Measurements from ENCODE around the gene TSG101. TPM values are rescaled to one million over a fixed set of nuclear protein-coding genes. Genes with fewer than 3 reads are reported as not detected.
A peak's percentile ranks its signal among the peaks of the same experiment; 100 is the strongest.

TSG101 gene
- total and polyA plus RNA-seq, 5 donors from 2014 or later: 18.8 to 87.2 (median 77.7) TPM

DNA sequence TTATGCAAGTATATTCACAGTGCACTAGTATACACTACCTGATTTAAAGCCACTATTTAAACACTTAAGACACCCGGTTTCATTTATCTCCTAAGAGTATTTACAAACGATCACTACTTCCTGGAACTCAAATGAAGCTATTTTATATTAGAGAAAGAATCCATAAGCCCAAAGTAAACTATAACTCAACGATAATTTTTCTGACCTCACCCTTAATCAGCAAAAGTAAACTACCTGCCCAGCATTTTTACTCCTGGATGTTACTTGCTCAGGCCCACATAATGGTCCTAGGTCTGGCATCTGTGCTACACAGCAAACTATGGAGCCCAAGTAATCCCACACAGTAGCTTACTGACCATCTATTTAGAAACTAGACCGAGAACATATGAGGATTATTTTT, 33.4 kb downstream of the TSG101 start:
- Mint-ChIP-seq H3K4me1 (peaks cover 1 to 37% (median 22%) of the 10 kb centered on the region in 4 donors), H3K9me3 (peaks cover 0 to 1% (median 0%) of the 10 kb centered on the region in 7 donors), H3K27me3 (no peaks in the 10 kb centered on the region), H3K4me3 (no peak overlapping the region), H3K27ac (peak overlapping the region in 2 of 3 donors; percentile 26 to 44), H3K36me3 (peaks cover 54% of the 10 kb centered on the region)
- H3K27me3 ChIP-seq (ENCODE audit: control insufficient read depth, insufficient read depth, low read length): no peaks in the 10 kb centered on the region
- H3K4me1 ChIP-seq (ENCODE audit: control insufficient read depth, insufficient read depth, low read length, poor library complexity, severe bottlenecking): no peaks in the 10 kb centered on the region
- H3K4me3 ChIP-seq (ENCODE audit: low read depth, low read length): no peak overlapping the region
- no peak overlapping the region for H3K27ac ChIP-seq (ENCODE audit: insufficient read depth, low read length, poor library complexity, severe bottlenecking)
- H3K9me3 ChIP-seq (ENCODE audit: control insufficient read depth in 2 of 2, low read length in 2 of 2): no peaks in the 10 kb centered on the region
- H3K36me3 ChIP-seq (ENCODE audit: control insufficient read depth, insufficient read depth, low read length): peaks cover 63% of the 10 kb centered on the region
- ATAC-seq (ENCODE audit: low read depth in 2 of 2) (no peak), DNase-seq (no peak)

DNA sequence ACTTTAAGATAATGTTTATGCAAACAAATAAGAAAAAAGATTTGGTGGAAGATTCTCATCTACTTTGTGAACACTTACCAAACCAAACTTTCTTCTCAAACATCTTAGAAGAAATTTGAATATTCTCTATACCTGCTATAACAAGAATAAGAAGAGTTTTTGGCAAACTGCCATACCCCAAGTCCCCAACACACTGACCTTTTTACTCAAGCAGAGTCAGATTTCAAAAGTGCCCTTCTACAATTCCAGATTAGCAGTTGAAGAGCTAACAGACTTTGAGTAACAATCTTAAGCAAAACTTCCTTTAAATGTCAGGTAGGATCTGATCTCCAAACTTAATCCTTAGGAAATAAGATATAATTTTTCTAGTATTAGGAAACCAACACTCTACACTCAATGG, 33.9 kb downstream of the TSG101 start:
- Mint-ChIP-seq H3K4me3 (no peak overlapping the region), H3K36me3 (peaks cover 50% of the 10 kb centered on the region), H3K4me1 (peaks cover 0 to 37% (median 20%) of the 10 kb centered on the region in 4 donors), H3K9me3 (peaks cover 0 to 1% (median 0%) of the 10 kb centered on the region in 7 donors), H3K27ac (peak overlapping the region in 2 of 3 donors; percentile 26 to 29), H3K27me3 (no peaks in the 10 kb centered on the region)
- H3K4me3 ChIP-seq (ENCODE audit: low read depth, low read length): no peak overlapping the region
- ATAC-seq (ENCODE audit: low read depth in 2 of 2) (no peak), DNase-seq (no peak)
- H3K9me3 ChIP-seq (ENCODE audit: control insufficient read depth in 2 of 2, low read length in 2 of 2): no peaks in the 10 kb centered on the region
- no peaks in the 10 kb centered on the region for H3K27me3 ChIP-seq (ENCODE audit: control insufficient read depth, insufficient read depth, low read length)
- H3K4me1 ChIP-seq (ENCODE audit: control insufficient read depth, insufficient read depth, low read length, poor library complexity, severe bottlenecking): no peaks in the 10 kb centered on the region
- no peak overlapping the region for H3K27ac ChIP-seq (ENCODE audit: insufficient read depth, low read length, poor library complexity, severe bottlenecking)
- peaks cover 62% of the 10 kb centered on the region for H3K36me3 ChIP-seq (ENCODE audit: control insufficient read depth, insufficient read depth, low read length)

DNA sequence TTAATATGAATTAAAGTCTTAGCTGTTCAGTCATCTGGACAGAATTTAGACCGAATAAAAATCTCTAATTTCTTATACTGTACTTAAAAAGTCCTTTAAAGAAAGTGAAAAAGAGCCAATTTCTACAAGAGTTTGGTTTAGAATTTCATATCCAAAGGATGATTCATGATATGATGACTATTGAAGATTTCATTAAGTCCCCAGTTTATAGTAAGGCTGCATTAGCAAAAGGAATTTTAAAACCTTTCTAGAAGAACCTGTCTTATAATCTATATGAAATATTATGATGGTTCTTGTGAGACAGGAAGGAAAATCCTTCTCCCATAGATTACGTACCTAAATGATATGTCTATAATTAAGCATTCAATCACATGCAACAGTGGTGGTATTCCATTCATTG, 34.8 kb downstream of the TSG101 start:
- no peak for DNase-seq
- Histone ChIP-seq H3K4me3 (ENCODE audit: low read depth, low read length) (no peak overlapping the region), H3K27ac (ENCODE audit: insufficient read depth, low read length, poor library complexity, severe bottlenecking) (no peak overlapping the region), H3K27me3 (ENCODE audit: control insufficient read depth, insufficient read depth, low read length) (no peaks in the 10 kb centered on the region), H3K9me3 (ENCODE audit: control insufficient read depth in 2 of 2, low read length in 2 of 2) (no peaks in the 10 kb centered on the region), H3K36me3 (ENCODE audit: control insufficient read depth, insufficient read depth, low read length) (peaks cover 66% of the 10 kb centered on the region), H3K4me1 (ENCODE audit: control insufficient read depth, insufficient read depth, low read length, poor library complexity, severe bottlenecking) (no peaks in the 10 kb centered on the region)
- Mint-ChIP-seq H3K27me3 (no peaks in the 10 kb centered on the region), H3K36me3 (peaks cover 52% of the 10 kb centered on the region), H3K4me1 (peaks cover 0 to 37% (median 19%) of the 10 kb centered on the region in 4 donors), H3K9me3 (peaks cover 0 to 1% (median 0%) of the 10 kb centered on the region in 7 donors), H3K27ac (peak overlapping the region in 1 of 3 donors; percentile 26), H3K4me3 (no peak overlapping the region)
- no peak for ATAC-seq (ENCODE audit: low read depth in 2 of 2)

DNA sequence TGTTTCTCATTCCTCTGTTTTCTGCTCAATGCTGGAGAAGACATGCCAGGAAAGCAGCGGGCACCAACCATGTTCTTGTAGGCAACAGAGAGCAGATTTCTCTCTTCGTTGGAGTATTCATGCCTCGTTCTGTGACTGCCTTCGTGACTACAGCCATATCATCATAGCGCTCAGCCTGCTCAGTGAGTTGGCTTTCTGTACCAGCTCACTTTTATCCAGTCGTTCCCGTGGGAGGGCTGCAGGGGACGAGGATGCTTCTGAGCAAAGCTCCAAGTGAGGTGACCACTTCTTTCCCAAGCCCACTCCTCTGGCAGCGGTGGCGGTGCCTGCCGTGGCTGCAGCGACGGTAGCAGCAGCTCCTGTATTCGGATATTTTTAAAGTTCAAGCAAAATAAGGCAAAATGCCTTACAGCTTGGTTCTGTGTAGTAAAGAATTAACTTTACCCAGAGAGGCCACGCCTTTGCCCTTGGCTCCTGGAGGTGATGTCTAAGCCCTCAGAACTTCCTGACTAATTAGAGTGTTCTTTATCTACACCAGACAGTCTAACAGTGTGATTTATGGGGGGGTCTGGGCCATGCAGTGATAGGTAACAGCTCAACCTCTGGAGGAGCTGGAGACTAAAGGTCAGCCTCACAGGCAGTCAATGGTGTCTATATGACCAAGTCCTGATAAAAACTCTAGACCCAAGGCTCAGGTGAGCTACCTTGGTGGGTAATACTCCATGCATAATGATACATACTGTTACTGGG, 35.8 kb downstream of the TSG101 start:
- DNase-seq (no peak), ATAC-seq (ENCODE audit: low read depth in 2 of 2) (no peak)
- H3K4me1 Mint-ChIP-seq: peaks cover 0 to 37% (median 18%) of the 10 kb centered on the region in 4 donors
- no peak overlapping the region for H3K4me3 ChIP-seq (ENCODE audit: low read depth, low read length)
- H3K9me3 ChIP-seq (ENCODE audit: control insufficient read depth in 2 of 2, low read length in 2 of 2): no peaks in the 10 kb centered on the region
- H3K27ac ChIP-seq (ENCODE audit: insufficient read depth, low read length, poor library complexity, severe bottlenecking): no peak overlapping the region
- H3K4me1 ChIP-seq (ENCODE audit: control insufficient read depth, insufficient read depth, low read length, poor library complexity, severe bottlenecking): no peaks in the 10 kb centered on the region
- H3K27ac Mint-ChIP-seq: peak overlapping the region in 1 of 3 donors; percentile 67
- H3K36me3 Mint-ChIP-seq: peaks cover 47% of the 10 kb centered on the region
- H3K9me3 Mint-ChIP-seq: peaks cover 0 to 1% (median 0%) of the 10 kb centered on the region in 7 donors
- no peaks in the 10 kb centered on the region for H3K27me3 Mint-ChIP-seq
- peaks cover 65% of the 10 kb centered on the region for H3K36me3 ChIP-seq (ENCODE audit: control insufficient read depth, insufficient read depth, low read length)
- no peaks in the 10 kb centered on the region for H3K27me3 ChIP-seq (ENCODE audit: control insufficient read depth, insufficient read depth, low read length)
- H3K4me3 Mint-ChIP-seq: no peak overlapping the region

DNA sequence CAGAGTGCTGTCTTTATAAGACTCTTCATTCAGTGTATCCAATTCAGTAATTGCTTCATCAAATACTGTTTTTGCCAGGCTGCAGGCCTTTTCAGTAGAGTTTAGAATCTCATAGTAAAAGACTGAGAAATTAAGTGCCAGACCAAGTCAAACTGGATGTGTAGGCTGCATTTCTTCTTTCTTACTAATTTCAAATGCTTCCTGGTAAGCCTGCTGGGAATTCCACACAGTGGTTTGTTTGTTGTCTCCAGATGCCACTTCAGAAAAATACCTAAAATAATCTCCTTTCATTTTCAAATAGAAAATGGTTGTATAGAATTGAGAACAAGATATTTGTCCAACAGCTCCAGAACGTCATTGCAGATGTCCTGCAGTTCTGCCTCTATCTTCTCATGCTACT, 36.4 kb downstream of the TSG101 start:
- no peaks in the 10 kb centered on the region for H3K27me3 Mint-ChIP-seq
- peak overlapping the region in 1 of 3 donors; percentile 67 for H3K27ac Mint-ChIP-seq
- H3K36me3 Mint-ChIP-seq: peaks cover 42% of the 10 kb centered on the region
- no peaks in the 10 kb centered on the region for H3K27me3 ChIP-seq (ENCODE audit: control insufficient read depth, insufficient read depth, low read length)
- no peak overlapping the region for H3K4me3 ChIP-seq (ENCODE audit: low read depth, low read length)
- H3K9me3 ChIP-seq (ENCODE audit: control insufficient read depth in 2 of 2, low read length in 2 of 2): no peaks in the 10 kb centered on the region
- no peak for ATAC-seq (ENCODE audit: low read depth in 2 of 2)
- H3K4me3 Mint-ChIP-seq: no peak overlapping the region
- H3K27ac ChIP-seq (ENCODE audit: insufficient read depth, low read length, poor library complexity, severe bottlenecking): no peak overlapping the region
- H3K36me3 ChIP-seq (ENCODE audit: control insufficient read depth, insufficient read depth, low read length): peaks cover 63% of the 10 kb centered on the region
- H3K4me1 Mint-ChIP-seq: peaks cover 0 to 34% (median 15%) of the 10 kb centered on the region in 4 donors
- no peaks in the 10 kb centered on the region for H3K4me1 ChIP-seq (ENCODE audit: control insufficient read depth, insufficient read depth, low read length, poor library complexity, severe bottlenecking)
- H3K9me3 Mint-ChIP-seq: peaks cover 0 to 1% (median 0%) of the 10 kb centered on the region in 7 donors
- no peak for DNase-seq

DNA sequence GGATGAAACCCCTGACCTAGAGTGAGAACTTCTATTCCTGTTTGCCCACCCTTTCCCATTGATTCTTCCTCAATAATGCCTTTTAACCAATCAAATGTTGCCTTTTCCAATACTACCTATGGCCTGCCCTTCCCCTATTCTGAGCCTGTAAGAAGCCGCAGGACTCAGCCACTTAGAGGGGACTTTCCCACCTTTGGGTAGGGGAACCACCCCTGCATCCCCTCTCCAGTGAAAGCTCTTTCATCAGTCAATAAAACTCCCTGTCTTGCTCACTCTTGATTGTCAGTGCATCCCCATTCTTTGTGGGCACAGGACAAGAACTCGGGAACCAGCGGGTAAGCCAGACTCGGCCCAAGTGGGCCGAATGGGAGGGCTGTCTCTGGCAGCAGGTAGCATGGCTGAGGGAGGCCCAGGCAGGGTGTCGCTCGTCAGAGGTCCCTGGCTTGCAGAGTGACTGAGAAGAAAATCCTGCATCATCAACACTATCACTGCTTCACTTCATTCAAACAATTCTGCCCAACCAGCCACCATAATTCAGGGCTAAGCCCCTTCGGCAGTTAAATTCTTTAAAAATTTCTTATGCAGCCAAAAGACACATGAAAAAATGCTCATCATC, 40.7 kb downstream of the TSG101 start:
- peaks cover 2 to 15% (median 6%) of the 10 kb centered on the region in 4 donors for H3K4me1 Mint-ChIP-seq
- Histone ChIP-seq H3K4me1 (ENCODE audit: control insufficient read depth, insufficient read depth, low read length, poor library complexity, severe bottlenecking) (no peaks in the 10 kb centered on the region), H3K27ac (ENCODE audit: insufficient read depth, low read length, poor library complexity, severe bottlenecking) (no peak overlapping the region), H3K4me3 (ENCODE audit: low read depth, low read length) (no peak overlapping the region), H3K9me3 (ENCODE audit: control insufficient read depth in 2 of 2, low read length in 2 of 2) (no peaks in the 10 kb centered on the region), H3K36me3 (ENCODE audit: control insufficient read depth, insufficient read depth, low read length) (peaks cover 69% of the 10 kb centered on the region), H3K27me3 (ENCODE audit: control insufficient read depth, insufficient read depth, low read length) (no peaks in the 10 kb centered on the region)
- no peaks in the 10 kb centered on the region for H3K27me3 Mint-ChIP-seq
- DNase-seq (no peak), ATAC-seq (ENCODE audit: low read depth in 2 of 2) (no peak)
- peaks cover 0 to 1% (median 0%) of the 10 kb centered on the region in 7 donors for H3K9me3 Mint-ChIP-seq
- H3K36me3 Mint-ChIP-seq: peaks cover 47% of the 10 kb centered on the region
- H3K27ac Mint-ChIP-seq: no peak overlapping the region
- H3K4me3 Mint-ChIP-seq: no peak overlapping the region

DNA sequence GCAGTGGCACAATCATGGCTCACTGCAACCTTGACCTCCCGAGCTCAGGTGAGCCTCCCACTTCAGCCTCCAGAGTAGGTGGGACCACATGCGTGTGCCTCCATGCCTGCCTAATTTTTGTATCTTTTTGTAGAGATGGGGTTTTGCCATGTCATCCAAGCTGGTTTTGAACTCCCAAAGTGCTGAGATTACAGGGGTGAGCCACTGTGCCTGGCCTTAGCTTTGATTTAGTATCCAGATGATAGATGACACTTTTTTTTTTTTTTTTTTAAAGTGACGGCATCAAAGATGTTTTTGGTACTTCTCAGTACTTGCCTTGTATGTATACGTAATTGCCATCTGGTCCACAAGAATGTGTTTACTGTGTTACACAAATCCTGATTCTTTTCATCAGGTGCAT, 47.7 kb downstream of the TSG101 start:
- Mint-ChIP-seq H3K27me3 (no peaks in the 10 kb centered on the region), H3K4me3 (no peak overlapping the region), H3K27ac (peak overlapping the region in 1 of 3 donors; percentile 5), H3K36me3 (peaks cover 56% of the 10 kb centered on the region), H3K4me1 (peaks cover 0 to 5% (median 1%) of the 10 kb centered on the region in 4 donors), H3K9me3 (no peaks in the 10 kb centered on the region)
- H3K27me3 ChIP-seq (ENCODE audit: control insufficient read depth, insufficient read depth, low read length): no peaks in the 10 kb centered on the region
- H3K36me3 ChIP-seq (ENCODE audit: control insufficient read depth, insufficient read depth, low read length): peaks cover 85% of the 10 kb centered on the region
- no peaks in the 10 kb centered on the region for H3K4me1 ChIP-seq (ENCODE audit: control insufficient read depth, insufficient read depth, low read length, poor library complexity, severe bottlenecking)
- DNase-seq: no peak
- H3K9me3 ChIP-seq (ENCODE audit: control insufficient read depth in 2 of 2, low read length in 2 of 2): no peaks in the 10 kb centered on the region
- H3K4me3 ChIP-seq (ENCODE audit: low read depth, low read length): no peak overlapping the region
- H3K27ac ChIP-seq (ENCODE audit: insufficient read depth, low read length, poor library complexity, severe bottlenecking): no peak overlapping the region
- no peak for ATAC-seq (ENCODE audit: low read depth in 2 of 2)

Data from CD4-positive, CD25-positive, alpha-beta regulatory T cell (primary cell).